ENCODE measurements around the gene SLC9A1. TPM values are rescaled to one million over a fixed set of nuclear protein-coding genes. Genes with fewer than 3 reads are reported as not detected.

SLC9A1 gene
- total and polyA plus RNA-seq, 8 donors: 16.3 to 132 (median 27.9) TPM

GRCh38 chr1:27057389-27057788 is 97.5 kb downstream of the SLC9A1 start:
- DNase-seq: no peak
- H3K9me3 ChIP-seq: no peaks in the 10 kb centered on the region
- no peak overlapping the region for H3K4me3 ChIP-seq
- H3K27ac ChIP-seq: peak overlapping the region in 3 of 5 donors; percentile 2 to 4 (median 3)
- intact Hi-C loops (cut with DNase I; ENCODE audit: low total_unique reads): no loop called here
- peaks cover 0 to 14% (median 6%) of the 10 kb centered on the region in 4 donors for H3K4me1 ChIP-seq
- TF ChIP-seq CTCF (IDR thresholded peaks at IDR 0.05) (no peak), POLR2A (IDR thresholded peaks at IDR 0.05) (no peak), EP300 (IDR thresholded peaks at IDR 0.05) (no peak), POLR2AphosphoS5 (IDR thresholded peaks at IDR 0.05) (no peak)
- no peaks in the 10 kb centered on the region for H3K27me3 ChIP-seq
- 42 to 68% (median 56%) methylated on average over 3 of the region's 3 CpGs for WGBS, 5 donors
- H3K36me3 ChIP-seq: no peaks in the 10 kb centered on the region

- intact Hi-C loops (cut with DNase I; ENCODE audit: low total_unique reads): no loop called here
- no peaks in the 10 kb centered on the region for H3K36me3 ChIP-seq
- no peak overlapping the region for H3K27ac ChIP-seq
- no peak overlapping the region for H3K4me3 ChIP-seq
- no peaks in the 10 kb centered on the region for H3K27me3 ChIP-seq
- peaks cover 0 to 14% (median 6%) of the 10 kb centered on the region in 4 donors for H3K4me1 ChIP-seq
- WGBS, 5 donors: 71 to 85% (median 74%) methylated on average over 5 to 6 of the region's 6 CpGs
- TF ChIP-seq EP300 (IDR thresholded peaks at IDR 0.05) (no peak), CTCF (IDR thresholded peaks at IDR 0.05) (no peak), POLR2A (IDR thresholded peaks at IDR 0.05) (no peak), POLR2AphosphoS5 (IDR thresholded peaks at IDR 0.05) (no peak)
- no peak for DNase-seq
- H3K9me3 ChIP-seq: no peaks in the 10 kb centered on the region
These were observed 100.8 kb downstream of the SLC9A1 start for GRCh38 chr1:27053977-27054753.

GRCh38 chr1:27052527-27052926 is 102.4 kb downstream of the SLC9A1 start:
- intact Hi-C loops (cut with DNase I; ENCODE audit: low total_unique reads): no loop called here
- Histone ChIP-seq H3K36me3 (no peaks in the 10 kb centered on the region), H3K27me3 (no peaks in the 10 kb centered on the region), H3K9me3 (no peaks in the 10 kb centered on the region), H3K4me1 (peaks cover 0 to 4% (median 1%) of the 10 kb centered on the region in 4 donors), H3K27ac (no peak overlapping the region), H3K4me3 (no peak overlapping the region)
- DNase-seq: no peak
- no peak for TF ChIP-seq POLR2A (IDR thresholded peaks at IDR 0.05)
- no peak for TF ChIP-seq POLR2AphosphoS5 (IDR thresholded peaks at IDR 0.05)
- no peak for TF ChIP-seq EP300 (IDR thresholded peaks at IDR 0.05)
- TF ChIP-seq CTCF (IDR thresholded peaks at IDR 0.05): no peak
- 93 to 95% (median 93%) methylated on average over 5 of the region's 5 CpGs for WGBS, 5 donors

- no peak for TF ChIP-seq CTCF (IDR thresholded peaks at IDR 0.05)
- TF ChIP-seq POLR2A (IDR thresholded peaks at IDR 0.05): no peak
- TF ChIP-seq EP300 (IDR thresholded peaks at IDR 0.05): no peak
- no peak for TF ChIP-seq POLR2AphosphoS5 (IDR thresholded peaks at IDR 0.05)
- intact Hi-C loops (cut with DNase I; ENCODE audit: low total_unique reads): loop anchor here (5.0 to 10.0 kb wide), 2 partner anchors 48 to 55 kb away; partner anchors contain the start of gene TRNP1
- 52 to 68% (median 62%) methylated on average over 3 of the region's 3 CpGs for WGBS, 5 donors
These were observed 105.3 kb downstream of the SLC9A1 start for GRCh38 chr1:27049607-27050006.

More at GRCh38 chr1:27049607-27050006, 105.3 kb downstream of the SLC9A1 start:
- no peak overlapping the region for H3K4me3 ChIP-seq
- DNase-seq: no peak
- no peak overlapping the region for H3K27ac ChIP-seq
- H3K36me3 ChIP-seq: no peaks in the 10 kb centered on the region
- no peaks in the 10 kb centered on the region for H3K9me3 ChIP-seq
- H3K27me3 ChIP-seq: no peaks in the 10 kb centered on the region
- peaks cover 4 to 19% (median 8%) of the 10 kb centered on the region in 4 donors for H3K4me1 ChIP-seq
